MCF 10A (cell line): ENCODE results near the gene SNAP91. TPM values are rescaled to one million over a fixed set of nuclear protein-coding genes. Genes with fewer than 3 reads are reported as not detected.

Experiments
- BruUV-seq: library from RNA; stranded (reverse); fragments of 400-500 nt; replicated peaks from 2 replicates; lab custom pipeline; 2021; lab: Mats Ljungman, UMichigan
- CTCF ChIA-PET: fragments of 300-600 bp; sonication (Branson Sonifier 250); formaldehyde crosslinking; extraction: SDS; loops from one replicate; lab custom pipeline; 2021; ENCODE audit warnings: antibody characterized with exemption, inconsistent platforms; lab: Yijun Ruan, JAX
- POLR2A ChIA-PET: fragments of 300-600, 350-650 bp; sonication (Branson Sonifier 250); formaldehyde crosslinking; extraction: SDS; loops from one replicate; lab custom pipeline; 2020; ENCODE audit warnings: antibody characterized with exemption, inconsistent platforms; lab: Yijun Ruan, JAX
- DNase-seq: peaks from one replicate; pipeline ENCODE4 v3.0.0-alpha.2; 2018; ENCODE audit not compliant: unreplicated experiment
- H3K27ac Mint-ChIP-seq: one replicate; pipeline ENCODE4 v1.8.0; 2022; ENCODE audit warnings: mild to moderate bottlenecking, low read depth, mixed read lengths; ENCODE audit not compliant: unreplicated experiment
- H3K27me3 Mint-ChIP-seq: one replicate; pipeline ENCODE4 v1.8.0; 2022; ENCODE audit warnings: mixed read lengths; ENCODE audit not compliant: insufficient read depth, unreplicated experiment
- H3K36me3 Mint-ChIP-seq: one replicate; pipeline ENCODE4 v1.8.0; 2022; ENCODE audit warnings: mild to moderate bottlenecking, moderate library complexity, mixed read lengths; ENCODE audit not compliant: insufficient read depth, unreplicated experiment
- H3K4me1 Mint-ChIP-seq: one replicate; pipeline ENCODE4 v1.8.0; 2022; ENCODE audit warnings: mixed read lengths; ENCODE audit not compliant: insufficient read depth, unreplicated experiment
- H3K4me3 Mint-ChIP-seq: one replicate; pipeline ENCODE4 v1.8.0; 2022; ENCODE audit warnings: mild to moderate bottlenecking, moderate library complexity, mixed read lengths; ENCODE audit not compliant: unreplicated experiment
- H3K9me3 Mint-ChIP-seq: one replicate; pipeline ENCODE4 v1.8.0; 2022; ENCODE audit warnings: mixed read lengths; ENCODE audit not compliant: unreplicated experiment
- intact Hi-C: fragments of 100-400 bp; cut with micrococcal nuclease; formaldehyde crosslinking; loops from 2 replicates; pipeline ENCODE4 v1.14.1; 2022
- total RNA-seq: library from RNA; stranded (reverse); gene quantifications from 2 replicates; pipeline ENCODE4 v1.2.3, GENCODE V29; 2022
- TF ChIP-seq, protein P1 (sequence below): fragments of 200-600 bp; IDR thresholded peaks from one replicate; pipeline ENCODE4 v1.8.0; 2022; ENCODE audit warnings: antibody characterized with exemption, mild to moderate bottlenecking; ENCODE audit not compliant: unreplicated experiment

SNAP91 gene
- total RNA-seq, 1 experiment from 2014 or later, result not detected

DNA sequence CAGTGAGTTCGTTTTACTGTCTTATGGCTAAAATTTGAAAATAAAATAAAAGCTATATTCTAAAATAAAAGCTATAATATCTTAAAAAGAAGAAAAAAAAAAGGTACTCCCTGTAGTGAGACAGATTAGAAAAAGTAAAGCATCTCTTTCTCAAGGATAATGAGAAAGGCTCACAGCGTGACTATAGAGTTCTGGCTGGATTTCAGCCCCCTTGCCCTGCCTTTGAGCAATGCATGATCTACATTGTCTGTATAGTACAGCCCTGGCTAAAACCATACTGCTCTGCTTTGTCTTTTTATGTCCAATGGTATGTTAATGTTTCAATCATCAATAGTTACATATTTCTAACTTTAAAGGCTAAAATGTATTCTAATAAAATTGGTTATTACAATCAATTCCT is 105.3 kb downstream of the SNAP91 start:
- BruUV-seq, result no TSS peak
- H3K9me3 Mint-ChIP-seq, result no peaks in the 10 kb centered on the region
- H3K27ac Mint-ChIP-seq, result no peak overlapping the region
- H3K36me3 Mint-ChIP-seq, result no peaks in the 10 kb centered on the region
- ChIA-PET POLR2A (no interaction called here), CTCF (interaction anchor here (0.6 to 3.7 kb wide), 4 partner anchors 11 to 209 kb away, joined by 3 to 17 read pairs (median 4); no protein-coding TSS in a partner anchor)
- no peak for DNase-seq
- intact Hi-C loops, result no loop called here
- TF ChIP-seq, protein P1, sequence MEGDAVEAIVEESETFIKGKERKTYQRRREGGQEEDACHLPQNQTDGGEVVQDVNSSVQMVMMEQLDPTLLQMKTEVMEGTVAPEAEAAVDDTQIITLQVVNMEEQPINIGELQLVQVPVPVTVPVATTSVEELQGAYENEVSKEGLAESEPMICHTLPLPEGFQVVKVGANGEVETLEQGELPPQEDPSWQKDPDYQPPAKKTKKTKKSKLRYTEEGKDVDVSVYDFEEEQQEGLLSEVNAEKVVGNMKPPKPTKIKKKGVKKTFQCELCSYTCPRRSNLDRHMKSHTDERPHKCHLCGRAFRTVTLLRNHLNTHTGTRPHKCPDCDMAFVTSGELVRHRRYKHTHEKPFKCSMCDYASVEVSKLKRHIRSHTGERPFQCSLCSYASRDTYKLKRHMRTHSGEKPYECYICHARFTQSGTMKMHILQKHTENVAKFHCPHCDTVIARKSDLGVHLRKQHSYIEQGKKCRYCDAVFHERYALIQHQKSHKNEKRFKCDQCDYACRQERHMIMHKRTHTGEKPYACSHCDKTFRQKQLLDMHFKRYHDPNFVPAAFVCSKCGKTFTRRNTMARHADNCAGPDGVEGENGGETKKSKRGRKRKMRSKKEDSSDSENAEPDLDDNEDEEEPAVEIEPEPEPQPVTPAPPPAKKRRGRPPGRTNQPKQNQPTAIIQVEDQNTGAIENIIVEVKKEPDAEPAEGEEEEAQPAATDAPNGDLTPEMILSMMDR, result no peak
- H3K4me3 Mint-ChIP-seq, result no peak overlapping the region
- H3K27me3 Mint-ChIP-seq, result peaks cover 14% of the 10 kb centered on the region
- no peaks in the 10 kb centered on the region for H3K4me1 Mint-ChIP-seq

DNA sequence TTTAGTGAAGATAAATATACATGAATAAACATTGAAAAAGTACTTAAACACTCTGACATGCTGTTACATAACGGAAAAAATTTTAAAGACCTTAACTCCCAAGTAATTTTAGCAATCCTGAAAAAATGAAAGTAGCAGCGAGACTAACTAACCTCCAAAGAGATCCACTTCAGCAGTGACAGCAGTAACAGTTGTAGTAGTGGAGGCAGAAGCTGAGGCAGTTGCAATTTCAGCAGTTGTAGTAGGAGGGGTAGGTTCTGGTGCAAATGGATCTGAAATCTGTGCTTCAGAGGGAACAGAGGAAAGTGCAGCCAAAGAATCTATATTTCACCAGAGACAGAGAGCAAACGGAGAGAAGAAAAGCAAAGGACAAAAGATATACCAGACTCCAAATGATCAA is 107.8 kb downstream of the SNAP91 start:
- CTCF ChIA-PET, result interaction anchor here (1.4 to 3.7 kb wide), 2 partner anchors 8 to 14 kb away, joined by 3 to 17 read pairs; no protein-coding TSS in a partner anchor
- TF ChIP-seq, protein P1, result no peak
- Mint-ChIP-seq H3K4me3 (no peak overlapping the region), H3K4me1 (no peaks in the 10 kb centered on the region), H3K27me3 (no peaks in the 10 kb centered on the region), H3K9me3 (no peaks in the 10 kb centered on the region), H3K36me3 (no peaks in the 10 kb centered on the region), H3K27ac (no peak overlapping the region)
- intact Hi-C loops, result no loop called here
- POLR2A ChIA-PET, result no interaction called here
- DNase-seq, result no peak
- BruUV-seq, result no TSS peak

DNA sequence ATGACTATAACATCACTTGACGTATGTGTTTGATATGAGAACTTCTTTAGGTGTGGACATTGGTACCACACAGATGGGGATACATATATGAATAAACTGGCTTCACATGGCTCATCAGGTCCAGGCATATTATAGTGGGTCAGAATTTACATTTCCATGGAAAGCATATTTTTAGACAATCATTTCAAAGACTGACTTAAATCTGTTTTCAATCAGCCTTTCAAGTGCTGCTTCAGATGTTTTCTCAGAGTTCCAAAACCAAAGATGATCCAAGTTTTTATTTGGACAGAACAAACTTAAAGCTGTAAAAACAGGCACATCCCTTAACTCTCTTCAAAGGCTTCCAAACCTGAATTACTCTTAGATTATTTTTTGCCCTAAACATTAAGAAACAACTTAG is 108.4 kb downstream of the SNAP91 start:
- ChIA-PET POLR2A (no interaction called here), CTCF (interaction anchor here (3.7 kb wide), 1 partner anchor 15 kb away, joined by 17 read pairs; no protein-coding TSS in a partner anchor)
- Mint-ChIP-seq H3K4me3 (no peak overlapping the region), H3K27ac (no peak overlapping the region), H3K27me3 (no peaks in the 10 kb centered on the region), H3K9me3 (no peaks in the 10 kb centered on the region), H3K36me3 (no peaks in the 10 kb centered on the region), H3K4me1 (no peaks in the 10 kb centered on the region)
- intact Hi-C loops, result no loop called here
- BruUV-seq, result no TSS peak
- TF ChIP-seq, protein P1, result no peak
- no peak for DNase-seq

DNA sequence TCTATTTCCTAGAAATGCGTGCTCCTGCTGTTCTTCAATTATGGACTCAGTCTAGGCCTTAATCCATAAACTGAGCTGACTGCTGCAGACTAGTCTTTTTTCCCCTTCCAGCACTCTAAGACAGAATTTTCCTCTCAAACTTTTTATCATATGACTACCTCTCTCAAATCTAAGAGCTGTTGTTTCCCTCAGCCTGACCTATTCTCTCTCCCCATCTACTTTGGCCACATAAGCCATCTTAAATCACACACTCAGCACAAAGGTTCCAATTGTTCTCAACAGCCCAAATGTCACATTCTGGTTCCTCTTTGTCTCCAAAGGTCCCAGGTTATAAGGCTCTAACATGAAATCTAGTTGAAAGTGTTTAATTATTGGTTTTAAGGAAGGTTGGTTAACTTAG is 111.4 kb downstream of the SNAP91 start:
- CTCF ChIA-PET, result interaction anchor here (0.6 to 2.4 kb wide), 3 partner anchors 18 to 520 kb away, joined by 3 to 15 read pairs (median 4); no protein-coding TSS in a partner anchor
- intact Hi-C loops, result no loop called here
- Mint-ChIP-seq H3K27ac (no peak overlapping the region), H3K9me3 (no peaks in the 10 kb centered on the region), H3K36me3 (no peaks in the 10 kb centered on the region), H3K27me3 (peaks cover 8% of the 10 kb centered on the region), H3K4me3 (no peak overlapping the region), H3K4me1 (peaks cover 6% of the 10 kb centered on the region)
- DNase-seq, result no peak
- TF ChIP-seq, protein P1, result no peak
- no TSS peak for BruUV-seq
- POLR2A ChIA-PET, result interaction anchor here (0.6 kb wide), 1 partner anchor 522 kb away, joined by 3 read pairs; no protein-coding TSS in a partner anchor
